ENCODE data around the gene PARD3B. TPM values are rescaled to one million over a fixed set of nuclear protein-coding genes. Genes with fewer than 3 reads are reported as not detected.

Gene PARD3B
- total and polyA plus RNA-seq, 7 donors, result 0.42 to 6.0 (median 4.8) TPM

- ATAC-seq, result no peak
- H3K27ac ChIP-seq, result no peak overlapping the region
Measured at GRCh38 chr2:204604061-204604460, 58.8 kb downstream of the PARD3B start.

GRCh38 chr2:204608237-204608939, 63.1 kb downstream of the PARD3B start:
- no peaks in the 10 kb centered on the region for H3K27me3 ChIP-seq (ENCODE audit: insufficient read depth in 3 of 3, low read length in 2 of 3)
- ATAC-seq, result peak in 1 of 4 donors; percentile 25
- no peak overlapping the region for H3K27ac ChIP-seq
- no peak for DNase-seq
- intact Hi-C loops (cut with DNase I), result no loop called here
- H3K4me1 ChIP-seq, result peaks cover 10% of the 10 kb centered on the region
- no peak overlapping the region for H3K4me3 ChIP-seq
- H3K36me3 ChIP-seq (ENCODE audit: insufficient read depth in 1 of 2, low read depth in 1 of 2), result no peaks in the 10 kb centered on the region
- H3K9me3 ChIP-seq, result no peaks in the 10 kb centered on the region
- WGBS, 3 donors, result 13 to 29% (median 22%) methylated on average over 2 of the region's 2 CpGs
- TF ChIP-seq, protein P1, sequence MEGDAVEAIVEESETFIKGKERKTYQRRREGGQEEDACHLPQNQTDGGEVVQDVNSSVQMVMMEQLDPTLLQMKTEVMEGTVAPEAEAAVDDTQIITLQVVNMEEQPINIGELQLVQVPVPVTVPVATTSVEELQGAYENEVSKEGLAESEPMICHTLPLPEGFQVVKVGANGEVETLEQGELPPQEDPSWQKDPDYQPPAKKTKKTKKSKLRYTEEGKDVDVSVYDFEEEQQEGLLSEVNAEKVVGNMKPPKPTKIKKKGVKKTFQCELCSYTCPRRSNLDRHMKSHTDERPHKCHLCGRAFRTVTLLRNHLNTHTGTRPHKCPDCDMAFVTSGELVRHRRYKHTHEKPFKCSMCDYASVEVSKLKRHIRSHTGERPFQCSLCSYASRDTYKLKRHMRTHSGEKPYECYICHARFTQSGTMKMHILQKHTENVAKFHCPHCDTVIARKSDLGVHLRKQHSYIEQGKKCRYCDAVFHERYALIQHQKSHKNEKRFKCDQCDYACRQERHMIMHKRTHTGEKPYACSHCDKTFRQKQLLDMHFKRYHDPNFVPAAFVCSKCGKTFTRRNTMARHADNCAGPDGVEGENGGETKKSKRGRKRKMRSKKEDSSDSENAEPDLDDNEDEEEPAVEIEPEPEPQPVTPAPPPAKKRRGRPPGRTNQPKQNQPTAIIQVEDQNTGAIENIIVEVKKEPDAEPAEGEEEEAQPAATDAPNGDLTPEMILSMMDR (IDR thresholded peaks at IDR 0.05), result no peak

More at GRCh38 chr2:204604061-204604460, 58.8 kb downstream of the PARD3B start:
- H3K27me3 ChIP-seq (ENCODE audit: insufficient read depth in 3 of 3, low read length in 2 of 3), result no peaks in the 10 kb centered on the region
- peaks cover 14% of the 10 kb centered on the region for H3K9me3 ChIP-seq
- 42 to 64% (median 50%) methylated on average over 2 of the region's 2 CpGs for WGBS, 3 donors
- peaks cover 12% of the 10 kb centered on the region for H3K4me1 ChIP-seq
- no peak for DNase-seq
- TF ChIP-seq, protein P1 (IDR thresholded peaks at IDR 0.05), result no peak
- no peaks in the 10 kb centered on the region for H3K36me3 ChIP-seq (ENCODE audit: insufficient read depth in 1 of 2, low read depth in 1 of 2)
- intact Hi-C loops (cut with DNase I), result no loop called here
- H3K4me3 ChIP-seq, result no peak overlapping the region

DNA sequence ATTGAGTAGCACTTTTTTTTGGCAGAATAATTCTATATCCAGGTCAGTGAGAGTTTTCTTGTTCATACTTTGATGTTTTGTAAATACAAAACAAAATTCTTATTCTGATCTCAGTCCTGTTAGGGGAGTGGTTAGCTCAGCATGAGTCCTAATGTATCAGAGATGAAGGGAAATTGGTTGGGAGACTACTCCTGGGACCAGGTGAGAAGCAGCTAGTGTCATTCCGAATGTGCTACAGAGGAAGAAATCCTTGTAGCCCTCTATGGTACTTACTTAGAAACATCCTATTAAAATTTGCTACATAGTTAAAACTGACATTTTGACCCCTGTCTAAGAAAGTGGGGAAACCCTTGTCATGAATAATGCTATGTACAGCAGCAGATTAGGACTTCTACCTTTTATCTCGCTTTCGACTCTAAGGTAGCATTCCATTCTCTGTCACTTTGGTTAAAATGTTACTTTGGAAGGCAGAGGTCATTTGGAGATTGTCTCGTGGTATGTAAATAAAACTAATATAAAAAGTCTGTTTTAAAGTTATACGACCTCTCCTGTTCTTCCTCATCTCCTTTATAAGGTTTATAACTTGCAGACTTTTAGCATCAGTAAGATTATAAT, 65.8 kb downstream of the PARD3B start:
- no peak overlapping the region for H3K27ac ChIP-seq
- DNase-seq (no peak), ATAC-seq (no peak)
- intact Hi-C loops (cut with DNase I), result no loop called here
- H3K4me3 ChIP-seq, result no peak overlapping the region
- no peaks in the 10 kb centered on the region for H3K27me3 ChIP-seq (ENCODE audit: insufficient read depth in 3 of 3, low read length in 2 of 3)
- H3K36me3 ChIP-seq (ENCODE audit: insufficient read depth in 1 of 2, low read depth in 1 of 2), result no peaks in the 10 kb centered on the region
- no peaks in the 10 kb centered on the region for H3K4me1 ChIP-seq
- no peaks in the 10 kb centered on the region for H3K9me3 ChIP-seq
- WGBS, 3 donors, result 83 to 87% (median 87%) methylated on average over 5 of the region's 5 CpGs
- TF ChIP-seq, protein P1 (IDR thresholded peaks at IDR 0.05), result no peak

- H3K4me3 ChIP-seq, result no peak overlapping the region
- no peaks in the 10 kb centered on the region for H3K27me3 ChIP-seq (ENCODE audit: insufficient read depth in 3 of 3, low read length in 2 of 3)
- no peaks in the 10 kb centered on the region for H3K9me3 ChIP-seq
- intact Hi-C loops (cut with DNase I), result no loop called here
- 97 to 100% (median 98%) methylated on average over 2 of the region's 2 CpGs for WGBS, 3 donors
- H3K4me1 ChIP-seq, result no peaks in the 10 kb centered on the region
- H3K36me3 ChIP-seq (ENCODE audit: insufficient read depth in 1 of 2, low read depth in 1 of 2), result no peaks in the 10 kb centered on the region
- no peak for DNase-seq
- TF ChIP-seq, protein P1 (IDR thresholded peaks at IDR 0.05), result no peak
- no peak for ATAC-seq
- H3K27ac ChIP-seq, result no peak overlapping the region
Measured at GRCh38 chr2:204611764-204612163, 66.5 kb downstream of the PARD3B start.
